ENCODE measurements around the gene GNG5.
A peak's percentile ranks its signal among the peaks of the same experiment; 100 is the strongest.
"Not testable (repeated sequence)": the region's sequence is repeated elsewhere in the genome, so short reads cannot be mapped to it uniquely, and the experiment has no call there.

GNG5 gene

GRCh38 chr1:84508510-84508909, 2.1 kb upstream of the GNG5 start:
- Histone ChIP-seq H3K9ac (ENCODE audit: low read depth, low read length) (no peak overlapping the region), H3K27me3 (ENCODE audit: control insufficient read depth, insufficient read depth, low read length) (peaks cover 7% of the 10 kb centered on the region), H3K27ac (ENCODE audit: low read depth, low read length) (no peak overlapping the region), H3K36me3 (ENCODE audit: control insufficient read depth, insufficient read depth, low read length) (no peaks in the 10 kb centered on the region), H3K4me1 (ENCODE audit: control insufficient read depth, insufficient read depth, low read length) (peaks cover 15% of the 10 kb centered on the region), H3K9me3 (ENCODE audit: control insufficient read depth, insufficient read depth, low read length) (no peaks in the 10 kb centered on the region), H3K4me3 (ENCODE audit: low read depth, low read length) (no peak overlapping the region)

- not testable (repeated sequence) for H3K4me3 ChIP-seq (ENCODE audit: low read depth, low read length); H3K36me3 ChIP-seq (ENCODE audit: control insufficient read depth, insufficient read depth, low read length); H3K9ac ChIP-seq (ENCODE audit: low read depth, low read length); H3K27me3 ChIP-seq (ENCODE audit: control insufficient read depth, insufficient read depth, low read length); H3K9me3 ChIP-seq (ENCODE audit: control insufficient read depth, insufficient read depth, low read length); H3K27ac ChIP-seq (ENCODE audit: low read depth, low read length)
- peaks cover 15% of the 10 kb centered on the region for H3K4me1 ChIP-seq (ENCODE audit: control insufficient read depth, insufficient read depth, low read length)
These were observed 1.5 kb upstream of the GNG5 start for GRCh38 chr1:84507887-84508286.

- Histone ChIP-seq H3K9ac (ENCODE audit: low read depth, low read length) (peak overlapping the region; percentile 39; the same call in 1 of the 2 replicates), H3K27me3 (ENCODE audit: control insufficient read depth, insufficient read depth, low read length) (peaks cover 7% of the 10 kb centered on the region), H3K9me3 (ENCODE audit: control insufficient read depth, insufficient read depth, low read length) (no peaks in the 10 kb centered on the region), H3K36me3 (ENCODE audit: control insufficient read depth, insufficient read depth, low read length) (no peaks in the 10 kb centered on the region), H3K4me3 (ENCODE audit: low read depth, low read length) (peak overlapping the region; percentile 83), H3K27ac (ENCODE audit: low read depth, low read length) (peak overlapping the region; percentile 95), H3K4me1 (ENCODE audit: control insufficient read depth, insufficient read depth, low read length) (peaks cover 15% of the 10 kb centered on the region)
These were observed 510 bp upstream of the GNG5 start for GRCh38 chr1:84506729-84507453.

- Histone ChIP-seq H3K27me3 (ENCODE audit: control insufficient read depth, insufficient read depth, low read length) (peaks cover 7% of the 10 kb centered on the region), H3K4me3 (ENCODE audit: low read depth, low read length) (peak overlapping the region; percentile 83), H3K9ac (ENCODE audit: low read depth, low read length) (peak overlapping the region; percentile 82), H3K9me3 (ENCODE audit: control insufficient read depth, insufficient read depth, low read length) (no peaks in the 10 kb centered on the region), H3K4me1 (ENCODE audit: control insufficient read depth, insufficient read depth, low read length) (peaks cover 25% of the 10 kb centered on the region), H3K27ac (ENCODE audit: low read depth, low read length) (peak overlapping the region; percentile 95), H3K36me3 (ENCODE audit: control insufficient read depth, insufficient read depth, low read length) (peaks cover 11% of the 10 kb centered on the region)
These were observed 834 bp downstream of the GNG5 start for GRCh38 chr1:84505493-84506001.

- Histone ChIP-seq H3K36me3 (ENCODE audit: control insufficient read depth, insufficient read depth, low read length) (peaks cover 18% of the 10 kb centered on the region), H3K4me3 (ENCODE audit: low read depth, low read length) (peak overlapping the region; percentile 83), H3K9me3 (ENCODE audit: control insufficient read depth, insufficient read depth, low read length) (no peaks in the 10 kb centered on the region), H3K27ac (ENCODE audit: low read depth, low read length) (peak overlapping the region; percentile 95), H3K9ac (ENCODE audit: low read depth, low read length) (peak overlapping the region; percentile 82; the same call in 1 of the 2 replicates), H3K27me3 (ENCODE audit: control insufficient read depth, insufficient read depth, low read length) (peaks cover 7% of the 10 kb centered on the region), H3K4me1 (ENCODE audit: control insufficient read depth, insufficient read depth, low read length) (peaks cover 30% of the 10 kb centered on the region)
These were observed 1.5 kb downstream of the GNG5 start for GRCh38 chr1:84504580-84505492.

- H3K27me3 ChIP-seq (ENCODE audit: control insufficient read depth, insufficient read depth, low read length): peaks cover 7% of the 10 kb centered on the region
- no peak overlapping the region for H3K4me3 ChIP-seq (ENCODE audit: low read depth, low read length)
- no peak overlapping the region for H3K27ac ChIP-seq (ENCODE audit: low read depth, low read length)
- no peaks in the 10 kb centered on the region for H3K9me3 ChIP-seq (ENCODE audit: control insufficient read depth, insufficient read depth, low read length)
- H3K36me3 ChIP-seq (ENCODE audit: control insufficient read depth, insufficient read depth, low read length): peaks cover 37% of the 10 kb centered on the region
- H3K9ac ChIP-seq (ENCODE audit: low read depth, low read length): no peak overlapping the region
- peaks cover 31% of the 10 kb centered on the region for H3K4me1 ChIP-seq (ENCODE audit: control insufficient read depth, insufficient read depth, low read length)
These were observed 3.5 kb downstream of the GNG5 start for GRCh38 chr1:84502927-84503326.

- H3K4me1 ChIP-seq (ENCODE audit: control insufficient read depth, insufficient read depth, low read length): peaks cover 16% of the 10 kb centered on the region
These were observed 8.6 kb downstream of the GNG5 start for GRCh38 chr1:84497631-84498275.

GRCh38 chr1:84496498-84496897, 9.9 kb downstream of the GNG5 start:
- Histone ChIP-seq H3K27ac (ENCODE audit: low read depth, low read length) (no peak overlapping the region), H3K9ac (ENCODE audit: low read depth, low read length) (no peak overlapping the region), H3K9me3 (ENCODE audit: control insufficient read depth, insufficient read depth, low read length) (no peaks in the 10 kb centered on the region), H3K36me3 (ENCODE audit: control insufficient read depth, insufficient read depth, low read length) (peaks cover 98% of the 10 kb centered on the region), H3K4me3 (ENCODE audit: low read depth, low read length) (no peak overlapping the region), H3K4me1 (ENCODE audit: control insufficient read depth, insufficient read depth, low read length) (peaks cover 12% of the 10 kb centered on the region), H3K27me3 (ENCODE audit: control insufficient read depth, insufficient read depth, low read length) (no peaks in the 10 kb centered on the region)

More at GRCh38 chr1:84497631-84498275, 8.6 kb downstream of the GNG5 start:
- H3K36me3 ChIP-seq (ENCODE audit: control insufficient read depth, insufficient read depth, low read length): peaks cover 86% of the 10 kb centered on the region
- H3K9me3 ChIP-seq (ENCODE audit: control insufficient read depth, insufficient read depth, low read length): no peaks in the 10 kb centered on the region
- H3K27me3 ChIP-seq (ENCODE audit: control insufficient read depth, insufficient read depth, low read length): no peaks in the 10 kb centered on the region
- no peak overlapping the region for H3K9ac ChIP-seq (ENCODE audit: low read depth, low read length)
- H3K27ac ChIP-seq (ENCODE audit: low read depth, low read length): no peak overlapping the region
- no peak overlapping the region for H3K4me3 ChIP-seq (ENCODE audit: low read depth, low read length)

- Histone ChIP-seq H3K9ac (ENCODE audit: low read depth, low read length) (no peak overlapping the region), H3K4me3 (ENCODE audit: low read depth, low read length) (no peak overlapping the region), H3K36me3 (ENCODE audit: control insufficient read depth, insufficient read depth, low read length) (peaks cover 94% of the 10 kb centered on the region), H3K9me3 (ENCODE audit: control insufficient read depth, insufficient read depth, low read length) (no peaks in the 10 kb centered on the region), H3K27ac (ENCODE audit: low read depth, low read length) (no peak overlapping the region), H3K4me1 (ENCODE audit: control insufficient read depth, insufficient read depth, low read length) (no peaks in the 10 kb centered on the region), H3K27me3 (ENCODE audit: control insufficient read depth, insufficient read depth, low read length) (no peaks in the 10 kb centered on the region)
These were observed 12.6 kb downstream of the GNG5 start for GRCh38 chr1:84493747-84494146.

- H3K36me3 ChIP-seq (ENCODE audit: control insufficient read depth, insufficient read depth, low read length): peaks cover 84% of the 10 kb centered on the region
- H3K4me3 ChIP-seq (ENCODE audit: low read depth, low read length): no peak overlapping the region
- H3K27ac ChIP-seq (ENCODE audit: low read depth, low read length): no peak overlapping the region
These were observed 13.7 kb downstream of the GNG5 start for GRCh38 chr1:84492726-84493125.

More at GRCh38 chr1:84492726-84493125, 13.7 kb downstream of the GNG5 start:
- Histone ChIP-seq H3K9ac (ENCODE audit: low read depth, low read length) (no peak overlapping the region), H3K27me3 (ENCODE audit: control insufficient read depth, insufficient read depth, low read length) (no peaks in the 10 kb centered on the region), H3K4me1 (ENCODE audit: control insufficient read depth, insufficient read depth, low read length) (no peaks in the 10 kb centered on the region), H3K9me3 (ENCODE audit: control insufficient read depth, insufficient read depth, low read length) (no peaks in the 10 kb centered on the region)

Data from HUES48 (cell line).